Karpas-422 (cell line): Measurements from ENCODE around the gene MED13L. TPM values are rescaled to one million over a fixed set of nuclear protein-coding genes. Genes with fewer than 3 reads are reported as not detected.
"Not testable (repeated sequence)": the region's sequence is repeated elsewhere in the genome, so short reads cannot be mapped to it uniquely, and the experiment has no call there.

ENCODE experiments used
- DNase-seq: peaks from one replicate; pipeline ENCODE4 v3.0.0-alpha.2; 2015
- H2AFZ ChIP-seq: fragments of 200-600 bp; sonication (generic); 2 replicates; pipeline ENCODE4 v1.6.1; 2014; ENCODE audit warnings: antibody characterized with exemption, low read length, mixed read lengths
- H3K27ac ChIP-seq: fragments of 200-600 bp; sonication (generic); 2 replicates; pipeline ENCODE4 v1.5.1; 2014; ENCODE audit warnings: mild to moderate bottlenecking, low read length, moderate library complexity
- H3K27me3 ChIP-seq: fragments of 200-600 bp; sonication (generic); 2 replicates; pipeline ENCODE4 v1.6.1; 2014; ENCODE audit warnings: low read length, mixed read lengths
- H3K36me3 ChIP-seq: fragments of 200-600 bp; sonication (generic); 2 replicates; pipeline ENCODE4 v1.6.1; 2014; ENCODE audit warnings: low read length, mixed read lengths; ENCODE audit not compliant: insufficient read depth
- H3K4me1 ChIP-seq: fragments of 200-600 bp; sonication (generic); 2 replicates; pipeline ENCODE4 v1.6.1; 2014; ENCODE audit warnings: mild to moderate bottlenecking, low read length, mixed read lengths
- H3K4me2 ChIP-seq: fragments of 200-600 bp; sonication (generic); 2 replicates; pipeline ENCODE4 v1.6.1; 2014; ENCODE audit warnings: low read length, low read depth, mild to moderate bottlenecking; ENCODE audit not compliant: poor library complexity, severe bottlenecking
- H3K4me3 ChIP-seq: fragments of 200-600 bp; sonication (generic); 2 replicates; pipeline ENCODE4 v1.5.1; 2014; ENCODE audit warnings: mild to moderate bottlenecking, antibody characterized with exemption, low read length, mixed read lengths
- H3K79me2 ChIP-seq: fragments of 200-600 bp; sonication (generic); 2 replicates; pipeline ENCODE4 v1.6.1; 2014; ENCODE audit warnings: mild to moderate bottlenecking, low read length, mixed read lengths
- H3K9ac ChIP-seq: fragments of 200-600 bp; sonication (generic); 2 replicates; pipeline ENCODE4 v1.6.0; 2014; ENCODE audit warnings: low read length
- H3K9me2 ChIP-seq: fragments of 200-600 bp; sonication (generic), shearing (Covaris generic); replicated peaks from 2 replicates; pipeline ENCODE4 v1.6.0; 2014; ENCODE audit warnings: mild to moderate bottlenecking, low read length, moderate library complexity; ENCODE audit not compliant: insufficient read depth
- H3K9me3 ChIP-seq: fragments of 300-700, 200-600 bp; sonication (generic); 2 replicates; pipeline ENCODE4 v1.6.1; 2014; ENCODE audit warnings: low read length, mixed read lengths
- H4K20me1 ChIP-seq: fragments of 200-600 bp; sonication (generic); 2 replicates; pipeline ENCODE4 v1.6.1; 2014; ENCODE audit warnings: mild to moderate bottlenecking, antibody characterized with exemption, low read length, low read depth; ENCODE audit not compliant: insufficient read depth
- total RNA-seq: library from RNA; depleted of rRNA; stranded (reverse); fragments of >200 nt; shearing (Covaris generic); gene quantifications from 2 replicates; pipeline ENCODE4 v1.2.3, GENCODE V29; 2014; ENCODE audit warnings: low replicate concordance

Gene MED13L
- total RNA-seq, 1 experiment from 2014 or later = 37.5 TPM

DNA sequence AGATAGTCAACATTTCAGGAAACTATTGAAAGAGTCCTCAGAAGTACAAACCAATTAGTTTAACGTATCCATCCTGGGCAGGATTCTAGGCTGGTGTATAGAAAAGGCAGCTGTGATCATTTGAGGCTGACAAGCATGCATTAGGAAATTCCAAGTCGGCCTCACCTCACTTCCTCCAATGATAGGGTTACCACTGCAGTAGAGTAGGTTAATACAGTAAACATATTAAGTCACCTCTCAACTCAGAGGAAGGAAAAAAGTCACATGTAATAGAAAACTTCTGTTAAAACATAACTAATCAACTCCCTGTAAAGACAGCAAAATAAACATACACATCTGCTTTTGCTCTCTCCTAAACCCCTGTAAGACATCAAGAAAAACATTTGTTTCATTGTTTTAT, 33.5 kb downstream of the MED13L start:
- H4K20me1 ChIP-seq = peaks cover 56% of the 10 kb centered on the region
- peaks cover 2% of the 10 kb centered on the region; the same call in 1 of the 2 replicates for H3K79me2 ChIP-seq
- no peak overlapping the region for H3K4me3 ChIP-seq
- H3K4me2 ChIP-seq = no peak overlapping the region
- H3K36me3 ChIP-seq = no peaks in the 10 kb centered on the region
- no peak overlapping the region for H2AFZ ChIP-seq
- no peak for DNase-seq
- H3K9ac ChIP-seq = no peak overlapping the region
- no peaks in the 10 kb centered on the region for H3K27me3 ChIP-seq
- H3K27ac ChIP-seq = no peak overlapping the region
- H3K9me2 ChIP-seq = no peaks in the 10 kb centered on the region
- no peaks in the 10 kb centered on the region for H3K9me3 ChIP-seq
- no peaks in the 10 kb centered on the region for H3K4me1 ChIP-seq

DNA sequence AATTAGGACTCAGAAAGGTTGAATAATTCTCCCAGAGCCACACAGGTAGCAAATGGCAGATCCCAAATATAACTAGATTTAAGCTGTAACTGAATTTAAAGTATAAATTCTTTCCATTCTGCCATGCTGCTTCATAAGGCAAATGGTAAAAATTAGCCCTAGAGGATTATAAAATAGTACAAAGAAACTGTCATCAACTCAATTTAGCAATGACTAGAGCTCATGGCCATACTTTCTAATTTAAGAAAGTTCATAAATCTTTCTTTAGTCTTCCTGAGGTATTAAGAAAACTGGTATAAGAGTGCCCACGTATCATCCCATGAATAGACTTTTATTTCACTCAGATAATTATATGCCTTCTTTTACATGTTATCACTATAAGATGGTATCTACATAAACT, 34.8 kb downstream of the MED13L start:
- Histone ChIP-seq H3K27ac (no peak overlapping the region), H3K4me2 (no peak overlapping the region), H4K20me1 (peaks cover 50% of the 10 kb centered on the region), H3K36me3 (no peaks in the 10 kb centered on the region), H3K27me3 (no peaks in the 10 kb centered on the region), H3K9me2 (no peaks in the 10 kb centered on the region), H3K4me3 (no peak overlapping the region), H3K9ac (no peak overlapping the region), H3K9me3 (no peaks in the 10 kb centered on the region), H3K4me1 (no peaks in the 10 kb centered on the region), H2AFZ (no peak overlapping the region), H3K79me2 (0 out of 2 replicates have a peak, but pooled peaks cover 2% of the 10 kb centered on the region)
- DNase-seq = no peak

DNA sequence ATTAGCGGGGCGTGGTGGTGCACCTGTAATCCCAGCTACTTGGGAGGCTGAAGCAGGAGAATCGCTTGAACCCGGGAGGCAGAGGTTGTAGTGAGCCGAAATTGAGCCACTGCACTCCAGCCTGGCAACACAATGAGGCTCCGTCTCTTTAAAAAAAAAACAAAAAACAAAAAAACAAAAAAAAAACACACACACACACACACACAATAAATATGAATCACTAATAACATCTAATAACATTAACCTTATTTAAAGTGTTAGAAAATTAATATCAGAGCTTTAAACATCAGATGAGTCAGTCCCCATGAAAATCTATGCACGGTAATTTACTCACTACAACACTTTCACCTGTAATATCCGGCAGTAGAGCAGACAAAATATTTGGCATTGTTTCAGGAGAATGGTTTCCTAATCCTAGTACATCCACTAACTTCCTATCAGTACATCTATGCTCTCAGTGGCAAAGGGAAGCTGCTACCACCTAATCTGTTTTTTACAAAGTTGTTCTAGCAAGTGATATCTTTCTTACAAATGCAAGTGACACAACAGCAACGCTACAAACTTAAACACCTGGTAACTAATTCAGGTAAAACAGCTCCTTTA, 36.2 kb downstream of the MED13L start:
- peaks cover 44% of the 10 kb centered on the region for H4K20me1 ChIP-seq

DNA sequence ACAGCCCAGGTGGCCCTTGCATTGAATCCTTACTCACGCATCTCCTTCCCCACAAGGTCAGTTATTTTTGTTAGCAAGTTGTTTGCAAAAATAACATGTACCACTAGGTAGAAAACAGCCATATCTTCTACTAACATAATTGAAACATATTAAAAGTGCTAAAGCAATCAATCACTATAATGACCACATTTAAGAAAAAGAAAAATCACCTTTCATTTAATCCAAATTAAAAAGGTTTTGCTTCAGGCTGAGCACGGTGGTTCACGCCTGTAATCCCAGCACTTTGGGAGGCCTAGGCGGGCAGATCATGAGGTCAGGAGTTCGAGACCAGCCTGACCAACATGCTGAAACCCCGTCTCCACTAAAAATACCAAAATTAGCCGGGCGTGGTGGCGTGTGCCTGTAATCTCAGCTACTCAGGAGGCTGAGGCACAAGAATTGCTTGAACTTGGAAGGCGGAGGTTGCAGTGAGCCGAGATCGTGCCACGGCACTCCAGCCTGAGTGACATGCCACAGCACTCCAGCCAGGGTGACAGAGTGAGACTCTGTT, 38.8 kb downstream of the MED13L start:
- H3K36me3 ChIP-seq, DNase-seq, H3K9ac ChIP-seq, H3K79me2 ChIP-seq, H3K9me2 ChIP-seq, H3K9me3 ChIP-seq, H3K4me1 ChIP-seq, H3K4me3 ChIP-seq, H3K27me3 ChIP-seq, H3K4me2 ChIP-seq, H3K27ac ChIP-seq, H2AFZ ChIP-seq: not testable (repeated sequence)
- peaks cover 28% of the 10 kb centered on the region for H4K20me1 ChIP-seq

More for the DNA sequence above, 36.2 kb downstream of the MED13L start:
- no peaks in the 10 kb centered on the region for H3K9me2 ChIP-seq
- no peaks in the 10 kb centered on the region; the same call in 1 of the 2 replicates for H3K4me1 ChIP-seq
- no peak for DNase-seq
- H3K27ac ChIP-seq = no peak overlapping the region
- no peak overlapping the region for H3K9ac ChIP-seq
- no peak overlapping the region for H3K4me2 ChIP-seq
- H2AFZ ChIP-seq = no peak overlapping the region
- no peaks in the 10 kb centered on the region for H3K27me3 ChIP-seq
- 0 out of 2 replicates have a peak, but pooled peaks cover 2% of the 10 kb centered on the region for H3K79me2 ChIP-seq
- no peak overlapping the region for H3K4me3 ChIP-seq
- no peaks in the 10 kb centered on the region for H3K36me3 ChIP-seq
- H3K9me3 ChIP-seq = no peaks in the 10 kb centered on the region

DNA sequence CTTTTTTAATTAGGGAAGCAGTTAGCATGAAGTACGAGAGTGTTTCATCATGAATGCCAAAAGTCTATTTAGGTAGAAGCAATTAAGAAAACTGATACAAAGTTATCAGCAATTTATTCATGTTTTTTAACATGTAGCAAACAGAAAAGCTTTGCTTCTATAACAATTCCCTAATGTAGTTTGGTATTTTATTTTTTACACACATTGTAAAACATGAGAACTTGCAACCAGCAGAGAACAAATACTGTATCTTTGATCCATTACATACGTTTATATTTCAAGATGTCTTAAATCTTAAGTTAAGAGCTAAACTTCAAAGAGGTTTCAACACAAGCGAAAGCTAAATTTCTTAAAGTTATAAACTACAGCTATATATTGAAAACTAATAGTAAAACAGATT, 39.3 kb downstream of the MED13L start:
- DNase-seq = no peak
- H3K9ac ChIP-seq = no peak overlapping the region
- H3K27me3 ChIP-seq = no peaks in the 10 kb centered on the region
- no peaks in the 10 kb centered on the region for H3K79me2 ChIP-seq
- no peaks in the 10 kb centered on the region for H3K36me3 ChIP-seq
- H3K4me3 ChIP-seq = no peak overlapping the region
- no peak overlapping the region for H3K27ac ChIP-seq
- H4K20me1 ChIP-seq = peaks cover 25% of the 10 kb centered on the region
- no peaks in the 10 kb centered on the region for H3K9me2 ChIP-seq
- no peaks in the 10 kb centered on the region for H3K9me3 ChIP-seq
- no peak overlapping the region for H2AFZ ChIP-seq
- no peaks in the 10 kb centered on the region; the same call in 1 of the 2 replicates for H3K4me1 ChIP-seq
- no peak overlapping the region for H3K4me2 ChIP-seq

DNA sequence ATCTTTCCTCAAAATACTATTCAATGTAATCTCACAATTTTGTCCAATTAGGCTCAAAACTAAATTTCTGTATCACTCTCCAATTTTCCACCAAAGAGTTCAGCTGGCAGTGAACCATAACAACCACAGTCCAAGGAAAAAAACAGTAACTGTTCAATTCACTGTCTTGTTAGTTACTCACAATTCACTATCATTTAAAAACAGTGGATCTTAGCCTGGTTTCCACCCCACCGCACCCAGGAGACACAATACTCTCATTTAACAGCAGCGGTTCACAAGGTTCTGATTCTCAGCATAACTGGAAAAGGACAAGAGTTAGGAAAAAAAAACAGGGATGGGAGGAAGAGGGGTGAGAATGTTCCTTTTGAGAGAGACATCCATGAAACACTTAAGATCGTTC, 40.5 kb downstream of the MED13L start:
- Histone ChIP-seq H4K20me1 (peaks cover 22% of the 10 kb centered on the region), H3K4me1 (no peaks in the 10 kb centered on the region; the same call in 1 of the 2 replicates), H3K36me3 (no peaks in the 10 kb centered on the region), H3K4me2 (no peak overlapping the region), H3K27me3 (no peaks in the 10 kb centered on the region), H2AFZ (no peak overlapping the region), H3K9ac (no peak overlapping the region), H3K4me3 (no peak overlapping the region), H3K79me2 (no peaks in the 10 kb centered on the region), H3K27ac (no peak overlapping the region), H3K9me3 (no peaks in the 10 kb centered on the region), H3K9me2 (no peaks in the 10 kb centered on the region)
- no peak for DNase-seq

DNA sequence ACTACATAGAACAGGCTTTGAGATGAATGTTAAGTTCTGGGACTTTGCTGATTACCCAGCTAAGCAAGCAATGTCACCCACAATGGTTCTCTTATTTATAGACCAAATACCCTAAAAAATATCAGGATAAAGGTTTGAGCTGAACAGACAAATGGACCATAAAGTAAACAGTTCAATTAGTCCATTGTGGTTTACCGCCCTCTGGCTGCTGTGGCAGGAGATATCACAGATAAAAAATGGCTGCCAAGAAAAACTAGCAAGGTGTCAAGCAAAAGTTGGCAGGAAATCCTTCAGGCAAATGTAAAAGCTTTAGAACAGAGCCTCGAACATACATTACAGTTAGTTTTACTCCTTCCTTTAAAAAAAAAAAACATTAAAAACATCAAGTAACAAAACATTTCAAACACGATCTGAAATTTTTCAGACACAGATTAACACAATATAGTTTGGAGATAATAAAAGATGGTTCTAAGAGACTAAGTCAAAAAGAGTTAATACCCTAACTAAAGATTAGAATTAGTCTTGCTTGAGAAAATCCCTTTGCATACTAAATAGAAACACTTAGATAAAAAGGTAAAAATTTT, 41.3 kb downstream of the MED13L start:
- Histone ChIP-seq H3K9me2 (no peaks in the 10 kb centered on the region), H4K20me1 (peaks cover 26% of the 10 kb centered on the region), H3K9ac (no peak overlapping the region), H3K9me3 (no peaks in the 10 kb centered on the region), H2AFZ (no peak overlapping the region), H3K4me2 (peak overlapping the region; percentile 16), H3K4me3 (no peak overlapping the region), H3K36me3 (no peaks in the 10 kb centered on the region), H3K27ac (no peak overlapping the region), H3K4me1 (no peaks in the 10 kb centered on the region; the same call in 1 of the 2 replicates), H3K27me3 (no peaks in the 10 kb centered on the region), H3K79me2 (no peaks in the 10 kb centered on the region)
- peak; percentile 63 for DNase-seq

DNA sequence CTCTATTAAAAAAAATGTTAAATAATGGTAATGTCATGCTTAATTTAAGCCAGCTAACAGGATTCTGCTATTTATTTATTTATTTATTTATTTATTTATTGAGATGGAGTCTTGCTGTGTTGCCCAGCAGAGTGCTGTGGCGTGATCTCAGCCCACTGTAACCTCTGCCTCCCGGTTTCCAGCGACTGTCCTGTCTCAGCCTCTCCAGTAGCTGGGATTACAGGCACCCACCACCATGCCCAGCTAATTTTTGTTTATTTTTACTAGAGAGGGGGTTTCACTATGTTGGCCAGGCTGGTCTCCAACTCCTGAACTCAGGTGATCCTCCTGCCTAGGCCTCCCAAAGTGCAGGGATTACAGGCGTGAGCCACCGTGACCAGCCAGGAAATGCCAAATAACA, 43.3 kb downstream of the MED13L start:
- not testable (repeated sequence) for H3K27me3 ChIP-seq, H3K36me3 ChIP-seq, H3K9me3 ChIP-seq, DNase-seq, H3K79me2 ChIP-seq, H3K9me2 ChIP-seq, H3K4me3 ChIP-seq, H3K4me1 ChIP-seq, H2AFZ ChIP-seq, H3K4me2 ChIP-seq, H3K27ac ChIP-seq, H3K9ac ChIP-seq
- H4K20me1 ChIP-seq = peaks cover 20% of the 10 kb centered on the region
